T-helper 2 cell treated with Interferon-gamma antibody and Interleukin-4, amounts not matched to agents 100 ng/mL and 5 ng/mL, for 36 hours (primary cell): ENCODE results near the gene SND1. TPM values are rescaled to one million over a fixed set of nuclear protein-coding genes. Genes with fewer than 3 reads are reported as not detected.
"Not testable (repeated sequence)": the region's sequence is repeated elsewhere in the genome, so short reads cannot be mapped to it uniquely, and the experiment has no call there.

Experiments used
- intact Hi-C: fragments of 100-400 bp; cut with micrococcal nuclease; formaldehyde crosslinking; loops from one replicate; pipeline ENCODE4 v1.15.1; 2023
- total RNA-seq: library from RNA; stranded (reverse); gene quantifications from 2 replicates; pipeline ENCODE4 v1.2.3, GENCODE V29; 2022

Gene SND1
- total RNA-seq, 1 donor from 2014 or later = 275 TPM

GRCh38 chr7:127821146-127821545 is 169.2 kb downstream of the SND1 start:
- intact Hi-C loops = no loop called here

GRCh38 chr7:127822822-127823508 is 171.0 kb downstream of the SND1 start:
- intact Hi-C loops = no loop called here

- intact Hi-C loops = no loop called here
These were observed 172.7 kb downstream of the SND1 start for GRCh38 chr7:127824682-127825081.

DNA sequence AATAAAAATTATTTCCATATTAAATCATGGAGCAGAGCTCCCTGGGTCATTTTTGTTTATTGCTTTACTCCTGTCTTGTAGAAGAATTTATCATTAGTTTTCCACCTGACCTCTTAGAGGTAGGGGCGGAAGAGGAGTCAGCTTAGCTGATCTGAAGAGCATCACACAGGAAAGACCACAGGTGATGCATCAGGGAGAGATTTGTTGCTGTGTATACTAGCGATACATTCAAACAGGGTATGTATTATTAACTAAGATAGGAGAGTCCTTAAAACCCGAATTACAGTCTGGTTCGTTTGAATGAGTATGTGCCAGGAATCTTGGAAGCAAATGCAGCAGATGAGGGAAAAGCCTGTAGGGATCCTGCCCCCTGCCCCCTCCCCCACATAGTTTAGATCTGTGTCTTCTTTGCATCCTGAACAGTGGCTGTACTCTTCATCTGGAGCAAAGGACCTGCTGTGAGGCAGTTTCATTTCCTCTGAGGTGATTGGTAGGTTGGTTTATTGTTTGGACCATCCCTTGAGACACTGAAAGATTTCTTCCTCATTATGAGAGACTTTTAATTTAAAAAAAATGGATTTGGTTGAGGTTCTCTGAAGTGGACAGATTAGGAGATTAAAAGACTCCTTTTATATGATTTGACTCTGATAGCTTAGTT is 177.0 kb downstream of the SND1 start:
- intact Hi-C loops = no loop called here

GRCh38 chr7:127831318-127832219 is 179.6 kb downstream of the SND1 start:
- intact Hi-C loops = no loop called here

DNA sequence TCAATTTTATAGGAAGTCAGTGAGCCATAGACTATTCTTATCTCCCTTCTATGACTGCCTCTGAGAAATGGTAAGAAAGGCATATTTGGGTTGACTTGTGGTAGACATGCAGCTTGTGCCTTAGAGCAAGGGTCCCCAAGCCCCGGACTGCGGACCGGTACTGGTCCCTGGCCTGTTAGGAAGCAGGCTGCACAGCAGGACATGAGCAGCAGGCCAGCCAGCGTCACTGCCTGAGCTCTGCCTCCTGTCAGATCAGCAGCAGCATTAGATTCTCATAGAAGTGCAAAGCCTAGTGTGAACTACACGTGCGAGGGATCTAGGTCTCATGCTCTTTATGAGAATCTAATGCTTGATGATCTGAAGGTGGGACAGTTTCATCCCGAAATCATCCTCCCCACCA is 180.6 kb downstream of the SND1 start:
- intact Hi-C loops = no loop called here

DNA sequence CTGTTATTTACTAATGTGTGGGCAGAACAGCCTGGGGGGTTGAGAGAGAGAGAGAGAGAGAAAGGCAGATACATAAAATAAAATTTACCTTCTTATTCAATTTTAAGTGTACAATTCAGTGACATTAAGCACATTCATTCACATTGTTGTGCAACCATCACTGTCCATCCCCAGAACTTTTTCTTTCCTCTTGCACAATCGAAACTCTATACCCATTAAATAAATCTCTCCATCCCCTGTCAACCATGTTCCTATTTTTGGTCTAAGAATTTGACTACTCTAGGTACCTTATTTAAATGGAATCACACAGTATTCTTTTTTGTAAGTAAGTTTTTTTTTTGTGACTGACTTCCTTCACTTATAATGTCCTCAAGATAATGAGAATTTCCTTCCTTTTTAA is 181.6 kb downstream of the SND1 start:
- intact Hi-C loops = no loop called here

- intact Hi-C loops = no loop called here
These were observed 183.7 kb downstream of the SND1 start for GRCh38 chr7:127835679-127836078.

DNA sequence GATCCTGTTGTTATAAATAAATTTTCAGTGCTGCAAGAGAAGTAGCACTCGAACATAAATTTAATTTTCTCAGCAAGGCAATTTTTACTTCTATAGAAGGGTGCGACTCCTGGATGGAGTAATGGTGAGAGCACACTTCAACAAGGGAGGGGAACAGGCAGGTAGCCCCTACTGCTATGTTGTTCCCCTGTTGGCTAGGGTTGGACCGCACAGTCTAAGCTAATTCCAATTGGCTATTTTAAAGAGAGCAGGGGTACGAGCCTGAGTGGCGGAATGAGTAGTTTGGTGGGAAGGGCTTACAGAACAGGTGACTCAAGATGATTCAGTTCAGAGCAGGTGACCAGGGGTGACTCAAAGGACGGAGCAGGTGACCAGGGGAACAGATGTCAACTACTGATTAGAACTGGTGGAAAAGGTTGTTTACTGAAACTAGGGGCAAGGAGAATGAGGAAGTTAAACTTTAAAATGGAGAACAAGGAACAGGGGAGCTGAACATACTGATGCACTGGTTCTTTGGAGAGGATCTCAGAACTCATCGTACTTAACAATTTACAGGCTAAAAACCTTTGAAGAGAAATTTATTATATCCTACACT is 185.9 kb downstream of the SND1 start:
- intact Hi-C loops = not testable (repeated sequence)

DNA sequence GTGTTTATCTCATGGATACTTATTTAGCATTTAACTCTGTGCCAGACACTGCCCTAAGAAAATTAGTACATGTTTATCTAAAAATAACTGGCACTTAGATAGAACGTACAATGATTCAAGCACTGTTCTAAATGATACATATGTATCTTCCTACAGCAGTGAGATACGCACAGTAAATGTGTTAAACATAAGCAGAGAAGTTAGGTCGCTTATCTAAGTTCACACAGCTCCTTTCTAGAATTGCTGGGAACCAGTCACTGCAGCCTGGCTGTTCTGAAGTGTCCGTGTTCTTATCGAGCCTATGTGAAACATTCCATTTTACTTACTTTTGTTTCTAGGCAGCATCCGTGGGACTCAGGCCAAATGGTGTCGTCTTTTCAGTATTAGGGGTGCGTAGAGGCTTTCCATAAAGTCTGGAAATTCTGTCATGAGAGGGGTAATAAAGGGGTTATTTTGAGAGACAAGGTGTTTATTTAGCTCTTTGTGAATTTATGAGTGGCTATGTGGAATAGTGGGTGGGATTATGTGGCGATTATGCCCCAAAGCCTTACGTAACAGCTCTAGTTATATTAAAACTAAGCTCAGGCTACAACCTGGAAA is 186.9 kb downstream of the SND1 start:
- intact Hi-C loops = no loop called here

GRCh38 chr7:127840226-127840951 is 188.4 kb downstream of the SND1 start:
- intact Hi-C loops = no loop called here

DNA sequence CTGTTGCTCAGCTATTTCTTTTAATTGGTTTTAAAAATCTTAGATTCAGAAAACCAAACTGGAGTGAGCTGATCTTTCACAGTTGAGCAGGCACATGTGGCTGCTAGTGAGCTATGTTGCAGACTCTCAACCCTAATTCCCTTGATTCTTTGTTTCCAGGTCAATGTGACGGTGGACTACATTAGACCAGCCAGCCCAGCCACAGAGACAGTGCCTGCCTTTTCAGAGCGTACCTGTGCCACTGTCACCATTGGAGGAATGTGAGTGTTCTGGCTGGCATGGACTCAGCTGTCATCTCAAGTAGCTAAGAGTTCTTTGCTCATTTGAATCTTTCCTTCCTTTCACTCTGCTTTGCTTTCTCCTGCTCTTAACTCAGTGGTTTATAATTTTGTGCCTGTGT is 192.2 kb downstream of the SND1 start:
- intact Hi-C loops = no loop called here

- intact Hi-C loops = no loop called here
These were observed 192.8 kb downstream of the SND1 start for GRCh38 chr7:127844707-127845331.

GRCh38 chr7:127845522-127846214 is 193.7 kb downstream of the SND1 start:
- intact Hi-C loops = no loop called here

DNA sequence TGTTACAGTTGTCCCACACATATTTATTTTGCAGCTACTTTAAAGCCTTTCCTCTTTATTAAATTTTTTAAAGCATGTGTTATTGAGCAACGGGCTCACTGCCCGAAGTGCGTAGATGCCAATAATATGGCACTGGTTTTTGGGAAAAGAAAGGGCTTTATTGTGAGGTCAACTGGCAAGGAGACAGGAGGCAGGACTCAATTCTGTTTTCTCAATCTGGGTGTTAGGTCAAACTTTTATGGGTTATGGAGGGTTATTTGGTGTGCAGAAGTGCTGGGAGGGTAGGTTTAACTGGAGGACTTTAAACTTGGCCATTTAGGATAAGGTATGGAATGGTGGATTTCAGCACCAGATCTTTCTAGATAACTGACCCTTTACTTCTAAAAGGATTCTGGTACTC is 195.6 kb downstream of the SND1 start:
- intact Hi-C loops = no loop called here

DNA sequence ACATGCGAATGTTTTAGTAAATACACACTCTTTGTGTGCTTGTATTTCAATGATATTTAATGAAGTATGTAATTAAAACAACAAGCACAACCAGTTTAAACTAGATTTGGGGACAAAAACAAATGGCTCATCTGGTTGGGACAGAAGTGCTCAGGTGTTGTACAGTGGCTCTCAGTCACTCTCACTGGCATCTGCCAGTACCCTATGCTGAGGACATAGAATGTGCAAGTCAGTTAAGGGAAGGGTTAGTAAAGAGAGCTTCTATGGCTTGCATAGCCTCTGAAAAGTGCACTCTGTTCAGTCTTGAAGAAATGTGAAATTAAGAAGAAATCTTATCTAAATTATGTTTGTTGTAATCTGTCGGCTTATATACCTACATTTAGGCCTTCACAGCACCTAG is 196.2 kb downstream of the SND1 start:
- intact Hi-C loops = no loop called here

- intact Hi-C loops = loop anchor here (10.0 kb wide), 1 partner anchor 265 kb away; the partner anchor contains the start of genes ARF5 and GCC1
These were observed 198.2 kb downstream of the SND1 start for GRCh38 chr7:127850195-127850594.

GRCh38 chr7:127854383-127854782 is 202.4 kb downstream of the SND1 start:
- intact Hi-C loops = loop anchor here (10.0 kb wide), 1 partner anchor 270 kb away; the partner anchor contains the start of genes ARF5 and GCC1

GRCh38 chr7:127857464-127857841 is 205.5 kb downstream of the SND1 start:
- intact Hi-C loops = loop anchor here (10.0 kb wide), 1 partner anchor 273 kb away; the partner anchor contains the start of genes ARF5 and GCC1
